ENCODE measurements around the gene EGF. TPM values are rescaled to one million over a fixed set of nuclear protein-coding genes. Genes with fewer than 3 reads are reported as not detected.
"Not testable (repeated sequence)": the region's sequence is repeated elsewhere in the genome, so short reads cannot be mapped to it uniquely, and the experiment has no call there.

Gene EGF
- total RNA-seq, 1 experiment from 2014 or later: 2.0 TPM

DNA sequence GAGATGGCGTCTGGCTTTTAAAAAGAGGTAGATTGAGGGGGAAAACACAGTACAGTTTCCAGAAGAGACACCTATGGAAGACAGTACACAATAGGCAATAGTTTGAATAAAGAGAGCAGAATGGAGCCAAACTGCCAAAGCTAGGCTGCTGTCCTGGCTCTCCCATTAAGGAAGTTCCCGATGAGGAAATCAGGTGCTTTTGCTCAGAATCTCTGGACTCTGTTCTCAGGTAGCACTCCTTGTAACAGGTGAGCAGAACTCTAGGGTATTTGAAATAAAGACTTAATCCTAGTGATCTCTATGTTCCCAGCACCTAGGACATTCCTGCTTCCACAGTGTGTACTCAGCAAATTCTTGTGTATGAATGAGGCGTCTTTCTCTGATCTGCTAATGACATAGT, 1.6 kb downstream of the EGF start:
- DNase-seq (ENCODE audit: low read depth): no peak

DNA sequence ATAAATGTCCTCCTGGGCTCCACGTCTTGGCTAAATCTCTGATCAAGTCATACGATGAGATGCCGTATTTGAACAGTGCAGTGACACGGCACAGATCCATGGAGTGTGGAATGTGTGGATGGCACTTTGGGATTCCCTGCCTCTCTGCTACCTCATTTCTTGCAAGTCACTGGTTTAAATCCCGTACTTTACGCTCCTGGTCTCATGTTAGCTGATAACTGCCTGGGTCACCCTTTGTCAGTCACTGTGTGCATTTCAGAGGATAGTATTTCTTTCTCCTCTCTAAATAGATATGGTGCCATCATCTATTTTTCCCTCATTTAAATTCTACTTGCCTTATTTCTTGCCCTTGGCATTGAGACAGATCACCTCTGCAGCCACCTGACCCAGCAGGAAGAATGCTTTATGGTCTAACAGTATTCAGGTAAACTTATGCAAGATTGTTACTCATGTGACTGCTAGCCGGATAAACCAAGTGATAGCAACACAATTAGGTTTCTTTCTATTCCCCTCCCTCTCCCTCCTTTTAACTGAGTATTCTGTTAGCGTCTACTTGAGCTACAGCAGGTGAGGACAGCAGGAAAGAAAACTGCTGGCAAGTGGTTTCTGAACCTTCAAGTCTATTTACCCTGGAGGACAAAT, 2.8 kb downstream of the EGF start:
- DNase-seq (ENCODE audit: low read depth): no peak

DNA sequence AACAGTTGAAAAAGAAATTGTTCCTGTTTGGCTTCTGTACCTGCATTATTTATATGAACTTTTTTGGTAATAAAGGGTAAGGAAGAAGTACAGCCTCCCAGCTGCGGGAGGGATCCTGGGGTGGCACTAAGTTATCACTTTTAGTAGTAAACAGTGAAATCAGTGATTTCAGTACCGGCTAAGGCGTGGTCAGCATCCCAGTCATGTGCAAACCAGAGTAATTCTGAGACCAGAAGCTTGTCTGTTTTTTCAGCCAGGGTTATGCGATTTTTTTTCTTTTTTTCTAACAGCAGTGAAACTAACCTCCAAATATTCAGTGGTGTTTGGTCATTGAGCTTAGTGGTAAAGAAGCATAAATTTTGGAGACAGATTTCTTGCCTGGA, 3.3 kb downstream of the EGF start:
- no peak for DNase-seq (ENCODE audit: low read depth)

DNA sequence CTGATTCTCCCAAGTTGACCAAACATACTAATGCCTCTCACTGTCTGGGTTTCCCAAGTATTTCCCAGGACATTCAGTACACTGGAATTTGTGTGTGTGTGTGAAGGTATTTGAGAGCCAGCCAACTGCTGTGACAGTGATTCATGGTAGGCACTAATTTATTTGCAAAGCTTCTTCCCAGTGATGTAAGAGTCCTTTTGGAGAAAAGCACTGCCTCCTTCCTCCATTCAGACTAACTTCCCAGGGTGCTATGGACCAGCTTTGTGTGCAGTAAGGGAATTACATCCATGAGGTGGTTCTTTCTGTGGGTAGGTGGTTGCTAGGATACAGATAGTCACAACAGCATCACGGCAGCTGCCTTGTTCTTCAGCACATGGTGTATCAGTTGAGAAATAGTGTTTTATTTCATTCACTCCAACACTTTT, 8.7 kb downstream of the EGF start:
- DNase-seq (ENCODE audit: low read depth): peak; percentile 93

DNA sequence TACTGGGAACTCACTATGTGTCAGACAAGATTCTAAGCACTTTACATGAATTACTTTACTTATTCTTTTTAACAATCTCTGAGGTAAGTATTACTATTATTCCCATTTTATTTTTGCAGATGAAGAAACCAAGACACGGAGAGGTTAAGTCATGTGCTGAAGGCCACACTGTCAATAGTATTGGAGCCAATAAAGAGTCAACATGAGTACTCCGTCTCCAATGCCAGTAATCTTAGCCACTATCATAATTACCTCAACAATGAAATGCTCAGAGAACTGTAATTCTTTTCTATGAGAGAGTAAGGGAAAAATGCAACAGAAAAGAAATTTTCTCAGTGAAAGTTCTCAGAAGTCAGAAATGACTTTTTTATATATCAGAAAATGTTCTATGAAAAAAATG, 12.7 kb downstream of the EGF start:
- no peak for DNase-seq (ENCODE audit: low read depth)

DNA sequence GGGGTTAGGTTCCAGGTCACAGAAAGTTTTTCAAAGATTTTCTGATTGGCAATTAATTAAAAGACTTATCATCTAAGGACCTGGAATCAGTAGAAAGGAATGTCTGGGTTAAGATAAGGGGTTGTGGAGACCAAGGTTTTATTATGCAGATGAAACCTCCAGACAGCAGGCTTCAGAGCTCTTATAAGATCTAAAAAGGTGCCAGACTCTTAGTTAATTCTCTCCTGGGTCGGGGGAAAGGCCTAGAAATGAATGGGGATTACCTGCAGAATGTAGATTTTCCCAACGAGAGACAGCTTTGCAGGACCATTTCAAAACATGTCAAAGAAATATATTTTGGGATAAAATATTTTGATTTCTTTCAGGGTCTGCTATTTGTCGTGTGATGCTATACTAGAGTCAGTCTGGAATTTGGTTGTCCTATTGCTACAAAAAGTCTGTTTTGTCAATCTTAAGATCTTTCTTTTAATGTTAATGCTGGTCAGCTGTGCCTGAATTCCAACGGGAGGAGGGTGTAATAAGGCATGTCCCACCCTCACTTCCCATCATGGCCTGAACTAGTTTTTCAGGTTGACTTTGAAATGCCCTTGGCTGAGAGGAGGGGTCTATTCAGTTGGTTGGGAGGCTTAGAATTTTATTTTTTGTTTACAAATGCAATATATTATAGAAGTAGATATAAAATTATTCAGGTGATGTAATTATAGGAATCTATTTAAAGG, 15.8 kb downstream of the EGF start:
- no peak for DNase-seq (ENCODE audit: low read depth)

DNA sequence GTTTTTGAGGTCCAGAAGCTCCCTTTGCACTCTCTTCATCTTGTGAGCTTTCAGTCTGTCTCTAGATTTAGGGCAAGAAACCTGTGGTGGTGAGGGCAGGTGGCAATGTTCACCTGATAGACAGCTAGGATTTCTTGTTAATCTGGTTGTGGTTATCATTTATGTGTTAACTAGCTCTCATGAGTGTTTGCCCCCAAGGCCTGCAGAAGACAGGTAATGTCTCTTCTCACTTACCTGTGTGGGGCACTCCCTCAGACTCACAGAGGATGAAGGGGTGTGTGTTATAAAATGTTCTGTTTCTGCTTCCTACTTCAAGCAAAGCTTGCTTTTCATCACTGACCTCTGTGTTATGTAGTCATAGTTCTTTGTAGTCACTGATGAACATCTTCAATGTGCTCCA, 17.8 kb downstream of the EGF start:
- no peak for DNase-seq (ENCODE audit: low read depth)

DNA sequence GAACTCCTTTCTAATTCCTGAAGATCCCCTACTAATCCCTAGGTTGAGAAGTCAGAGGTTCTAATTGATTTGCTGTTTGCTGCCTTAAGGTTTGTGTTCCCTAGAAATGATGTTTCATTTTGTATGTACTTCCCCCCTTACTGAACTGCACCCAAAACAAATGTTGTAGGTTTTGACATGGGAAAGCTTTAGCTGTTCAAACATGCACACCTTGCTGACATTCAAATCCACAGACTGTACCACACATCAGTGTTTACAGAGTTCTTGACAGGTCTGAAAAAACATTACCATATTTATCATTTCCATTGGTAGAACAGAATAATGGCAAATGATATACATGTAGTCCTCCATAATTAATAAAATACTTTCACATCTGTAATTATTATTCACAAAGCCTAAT, 18.2 kb downstream of the EGF start:
- no peak for DNase-seq (ENCODE audit: low read depth)

DNA sequence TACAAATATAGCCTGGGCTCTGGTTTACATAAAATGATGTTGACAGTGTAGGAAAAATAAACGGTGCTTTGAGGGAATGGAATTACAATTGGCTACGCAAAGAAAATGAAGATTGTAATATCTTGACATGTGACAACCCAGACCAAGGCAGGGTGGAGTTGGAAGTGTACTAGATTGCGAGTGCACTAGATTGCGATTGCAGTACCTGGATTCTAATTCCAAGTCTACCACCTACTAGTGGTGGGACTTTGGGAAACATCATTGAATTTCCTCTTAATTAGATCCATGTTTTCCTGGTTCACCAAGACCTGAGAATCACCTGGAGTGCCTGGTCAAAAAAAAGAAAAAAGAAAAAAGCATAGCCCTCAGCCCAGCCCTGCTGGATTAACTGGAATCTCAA, 18.6 kb downstream of the EGF start:
- no peak for DNase-seq (ENCODE audit: low read depth)

DNA sequence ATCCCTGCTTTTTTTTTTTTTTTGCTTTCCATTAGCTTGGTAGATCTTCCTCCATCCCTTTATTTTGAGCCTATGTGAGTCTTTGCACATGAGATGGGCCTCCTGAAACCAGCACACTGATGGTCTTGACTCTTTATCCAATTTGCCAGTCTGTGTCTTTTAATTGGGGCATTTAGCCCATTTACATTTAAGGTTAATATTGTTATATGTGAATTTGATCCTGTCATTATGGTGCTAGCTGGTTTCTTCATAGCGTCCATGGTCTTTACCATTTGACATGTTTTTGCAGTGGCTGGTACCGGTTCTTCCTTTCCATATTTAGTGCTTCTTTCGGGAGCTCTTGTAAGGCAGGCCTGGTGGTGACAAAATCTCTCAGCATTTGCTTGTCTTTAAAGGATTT, 24.7 kb downstream of the EGF start:
- DNase-seq (ENCODE audit: low read depth): not testable (repeated sequence)

DNA sequence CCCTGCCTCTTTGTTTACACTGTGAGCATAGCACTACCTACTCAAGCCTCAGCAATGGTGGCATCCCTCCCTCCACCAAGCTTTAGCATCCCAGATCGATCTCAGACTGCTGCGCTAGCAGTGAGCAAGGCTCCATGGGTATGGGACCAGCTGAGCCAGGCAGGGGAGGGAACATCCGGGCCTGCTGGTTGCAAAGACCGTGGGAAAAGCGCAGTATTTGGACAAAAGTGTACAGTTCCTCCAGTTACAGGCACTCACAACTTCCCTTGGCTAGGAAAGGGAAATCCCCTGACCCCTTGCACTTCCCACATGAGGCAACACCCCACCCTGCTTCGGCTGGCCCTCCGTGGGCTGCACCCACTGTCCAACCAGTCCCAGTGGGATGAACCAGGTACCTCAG, 26.5 kb downstream of the EGF start:
- DNase-seq (ENCODE audit: low read depth): no peak

DNA sequence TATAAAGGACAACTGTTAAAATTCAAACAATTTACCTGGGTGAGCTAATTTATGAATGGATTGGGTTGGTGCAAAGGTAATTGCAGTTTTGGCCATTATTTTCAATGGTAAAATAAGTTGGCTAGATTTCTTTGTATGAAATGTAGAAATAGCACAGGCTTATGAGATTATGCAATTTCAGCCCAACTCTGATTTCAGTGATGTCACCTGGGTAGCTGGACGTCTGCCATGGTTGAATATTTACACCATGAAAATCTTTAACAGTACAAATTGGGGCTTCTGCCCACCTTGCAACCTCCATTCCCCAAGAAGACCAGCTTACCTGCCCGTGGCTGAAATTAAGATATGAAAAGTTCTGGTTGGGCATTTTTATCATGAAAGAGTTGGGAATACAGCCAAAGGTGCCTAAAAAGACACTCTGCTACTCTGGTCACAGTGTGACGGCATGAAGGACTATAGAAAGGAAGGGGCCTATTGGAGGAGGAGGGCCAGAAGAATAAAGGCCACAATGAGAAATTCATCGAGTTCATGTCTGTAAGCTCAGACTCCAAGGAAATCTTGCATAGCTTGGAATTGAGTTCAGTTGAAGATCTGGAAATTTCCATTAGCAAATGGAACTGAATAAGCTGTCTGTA, 29.7 kb downstream of the EGF start:
- DNase-seq (ENCODE audit: low read depth): no peak

DNA sequence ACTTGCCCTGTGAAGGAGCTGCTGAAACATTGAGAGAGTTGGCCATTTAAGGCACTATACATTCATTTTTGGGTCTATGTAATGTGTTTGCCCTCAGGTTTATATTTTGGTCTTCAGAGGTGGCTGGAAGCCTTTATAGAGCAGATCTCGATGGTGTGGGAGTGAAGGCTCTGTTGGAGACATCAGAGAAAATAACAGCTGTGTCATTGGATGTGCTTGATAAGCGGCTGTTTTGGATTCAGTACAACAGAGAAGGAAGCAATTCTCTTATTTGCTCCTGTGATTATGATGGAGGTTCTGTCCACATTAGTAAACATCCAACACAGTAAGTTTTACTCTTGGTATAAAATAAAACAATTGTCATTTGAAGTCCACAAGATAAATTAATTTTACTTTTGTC, 31.1 kb downstream of the EGF start:
- no peak for DNase-seq (ENCODE audit: low read depth)

DNA sequence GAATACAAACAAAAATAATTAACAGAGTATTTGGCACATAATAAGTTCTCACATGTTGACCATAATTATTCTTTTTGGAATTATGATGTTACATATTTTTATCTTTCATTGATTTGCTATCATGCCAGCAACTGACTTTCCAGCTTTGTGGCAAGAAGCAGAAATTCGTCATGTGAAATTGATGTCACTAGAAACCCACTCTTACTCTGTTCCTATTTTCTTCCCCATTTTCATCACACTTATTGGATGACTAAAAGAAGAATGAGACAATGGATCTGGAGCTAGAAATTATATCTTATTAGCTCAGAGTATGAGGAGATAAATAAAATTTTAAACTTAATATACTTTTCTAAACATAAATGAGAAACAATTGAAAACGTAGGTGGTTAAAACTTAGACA, 31.9 kb downstream of the EGF start:
- DNase-seq (ENCODE audit: low read depth): no peak

DNA sequence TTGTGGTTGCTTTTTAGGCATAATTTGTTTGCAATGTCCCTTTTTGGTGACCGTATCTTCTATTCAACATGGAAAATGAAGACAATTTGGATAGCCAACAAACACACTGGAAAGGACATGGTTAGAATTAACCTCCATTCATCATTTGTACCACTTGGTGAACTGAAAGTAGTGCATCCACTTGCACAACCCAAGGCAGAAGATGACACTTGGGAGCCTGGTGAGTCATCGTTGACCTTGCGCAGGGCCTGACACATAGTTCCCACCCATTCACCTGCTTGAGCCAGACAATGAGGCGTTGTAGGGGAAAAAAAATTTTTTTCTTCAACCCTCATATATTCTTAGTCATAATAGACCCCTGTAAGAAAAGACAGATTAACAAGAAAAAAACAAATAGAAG, 32.4 kb downstream of the EGF start:
- DNase-seq (ENCODE audit: low read depth): peak; percentile 85

DNA sequence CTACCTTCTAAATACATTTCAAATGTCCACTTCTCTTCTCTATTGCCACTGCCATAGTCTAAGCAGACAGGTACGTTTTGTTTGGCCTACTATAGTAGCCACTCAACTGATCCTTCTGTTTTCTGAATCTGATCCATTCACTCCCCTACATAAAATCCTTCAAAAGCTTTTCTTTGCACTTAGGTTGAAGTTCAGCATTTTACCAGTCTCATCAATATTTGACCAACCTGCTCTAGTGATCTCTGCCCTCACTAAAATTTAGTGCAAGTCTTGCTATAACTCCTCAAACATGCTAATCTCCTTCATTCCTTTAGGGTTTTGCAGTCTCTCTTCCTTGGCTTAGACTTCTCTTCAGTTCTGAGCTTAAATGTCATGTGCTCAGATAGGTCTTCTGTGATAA, 33.4 kb downstream of the EGF start:
- DNase-seq (ENCODE audit: low read depth): no peak

DNA sequence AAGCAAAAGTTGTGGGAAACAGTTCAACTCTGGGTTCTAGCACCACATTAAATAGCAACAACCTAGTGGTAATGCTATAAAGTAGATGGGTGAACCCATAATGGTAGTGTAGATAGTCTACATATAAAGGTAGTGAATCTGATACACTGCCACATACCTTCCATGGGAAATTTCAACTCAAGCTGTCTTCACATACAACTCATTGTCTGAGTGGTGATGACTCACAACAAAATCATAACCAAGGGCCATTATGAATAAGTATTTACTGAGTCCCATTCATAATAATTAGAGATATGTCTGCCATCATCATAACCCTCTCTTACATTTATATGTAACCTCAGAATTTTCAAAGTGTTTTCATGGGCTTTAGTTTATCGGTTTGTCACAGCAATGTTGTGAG, 34.8 kb downstream of the EGF start:
- peak; percentile 76 for DNase-seq (ENCODE audit: low read depth)

DNA sequence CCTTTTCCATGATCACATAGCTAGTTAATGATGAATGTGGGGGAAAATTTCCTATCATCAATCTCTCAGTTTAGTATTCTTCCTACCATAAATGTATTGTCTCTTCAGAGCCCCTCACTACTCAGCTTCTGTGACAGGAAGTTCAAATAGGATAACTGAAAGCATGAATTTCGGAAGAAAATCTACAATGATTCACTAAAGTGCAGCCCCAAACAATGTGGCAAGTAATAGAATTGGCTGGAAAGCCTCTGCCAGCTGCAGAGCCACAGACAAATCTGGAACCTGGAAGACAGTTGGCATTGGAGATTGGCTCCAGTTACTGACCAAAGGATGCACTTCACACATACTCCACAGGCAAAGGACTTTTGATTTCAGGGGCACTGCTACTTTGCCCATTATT, 35.2 kb downstream of the EGF start:
- peak; percentile 55 for DNase-seq (ENCODE audit: low read depth)

DNA sequence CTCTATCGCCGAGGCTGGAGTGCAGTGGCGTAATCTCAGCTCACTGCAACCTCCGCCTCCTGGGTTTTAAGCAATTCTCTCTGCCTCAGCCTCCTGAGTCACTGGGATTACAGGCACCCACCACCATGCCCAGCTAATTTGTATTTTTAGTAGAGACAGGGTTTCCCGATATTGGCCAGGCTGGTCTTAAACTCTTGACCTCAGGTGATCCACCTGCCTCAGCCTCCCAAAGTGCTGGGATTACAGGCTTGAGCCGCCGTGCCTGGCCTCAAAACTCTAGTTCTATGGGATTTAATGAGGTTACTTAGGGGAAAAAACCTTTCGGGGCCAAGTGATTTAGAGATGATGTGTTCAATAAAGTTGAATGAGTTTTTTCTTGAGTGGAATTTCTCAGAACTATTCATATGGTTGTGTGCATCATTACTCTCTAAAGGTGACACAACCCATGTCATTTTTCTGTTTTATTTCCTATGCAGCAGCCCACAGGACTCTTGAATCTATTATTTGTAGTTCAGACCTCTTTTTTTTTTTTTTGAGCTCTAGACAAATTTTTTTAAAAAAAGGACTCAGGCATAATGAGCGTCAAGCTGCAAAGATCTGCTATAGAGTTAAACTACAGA, 36.5 kb downstream of the EGF start:
- not testable (repeated sequence) for DNase-seq (ENCODE audit: low read depth)

DNA sequence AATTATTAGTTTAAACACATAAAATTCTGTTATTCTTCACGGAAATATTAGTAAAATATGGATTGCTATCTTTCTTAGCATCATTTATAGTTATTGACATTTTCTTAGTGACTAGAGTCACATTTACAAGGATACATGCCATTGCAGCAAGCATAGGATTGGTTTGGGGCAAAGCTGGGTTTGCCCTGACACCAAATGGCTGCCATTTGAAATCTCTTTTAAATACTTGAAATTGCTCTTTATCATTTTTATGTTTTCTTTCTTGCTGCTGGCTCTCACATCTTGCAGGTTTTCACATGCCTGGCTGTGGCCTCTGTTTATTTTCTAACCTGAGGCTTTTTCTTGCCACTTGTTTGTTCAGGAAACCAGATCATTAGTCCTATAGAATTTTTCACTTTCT, 39.9 kb downstream of the EGF start:
- DNase-seq (ENCODE audit: low read depth): no peak

DNA sequence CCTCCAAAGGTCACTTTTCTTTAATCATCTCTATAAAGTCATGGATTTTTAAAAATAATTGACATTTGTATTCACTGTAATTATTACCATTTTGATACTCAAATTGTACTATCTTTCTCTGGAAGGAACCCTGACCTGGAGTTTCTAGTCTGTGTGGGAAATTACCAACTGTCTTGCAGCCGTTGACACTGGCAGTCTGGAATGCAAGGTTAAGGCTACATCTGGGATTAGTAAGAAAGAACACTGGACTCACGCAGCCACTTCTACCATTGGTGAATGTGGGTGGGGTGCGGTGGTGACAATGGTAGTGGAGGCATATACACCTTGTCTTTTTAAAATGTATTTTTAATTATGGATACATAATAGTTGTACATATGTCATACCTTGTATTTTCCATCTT, 40.9 kb downstream of the EGF start:
- no peak for DNase-seq (ENCODE audit: low read depth)

DNA sequence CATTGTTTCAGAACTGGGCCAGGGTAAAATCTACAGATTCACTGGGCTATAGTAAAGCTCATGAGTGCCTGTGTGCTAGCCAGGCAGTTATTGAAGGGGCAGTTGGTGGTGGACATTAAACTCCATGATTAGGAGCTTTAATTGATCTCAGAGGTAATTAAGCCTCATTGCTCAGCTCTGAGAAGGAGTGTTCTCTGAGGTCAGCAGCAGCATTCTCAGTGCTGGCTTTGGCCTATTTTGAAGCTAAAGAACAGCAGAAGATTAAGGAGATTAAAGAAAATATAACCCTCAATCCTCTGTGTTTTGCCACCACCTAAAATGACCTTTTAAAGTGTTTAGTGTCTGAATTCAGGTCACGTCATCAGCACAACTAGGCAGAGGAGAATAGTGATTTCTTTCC, 42.5 kb downstream of the EGF start:
- DNase-seq (ENCODE audit: low read depth): no peak

DNA sequence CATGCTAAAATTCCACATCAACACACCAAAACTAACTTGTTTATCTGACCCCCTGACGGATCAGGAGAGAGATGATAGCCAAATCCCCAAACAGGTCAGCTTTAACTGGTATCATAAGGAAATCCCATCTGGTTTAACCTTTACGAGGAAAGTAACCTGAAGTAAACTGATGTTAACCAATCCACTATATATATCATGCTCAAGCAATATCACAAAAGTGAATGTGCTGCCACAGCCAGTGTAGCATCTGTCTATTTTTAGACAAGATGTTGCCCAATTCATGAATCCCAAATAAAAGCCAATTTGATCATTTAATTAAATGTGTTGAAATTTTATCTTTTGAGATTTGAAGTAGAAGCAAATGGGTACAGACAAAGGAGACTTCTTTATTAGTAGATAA, 44.5 kb downstream of the EGF start:
- no peak for DNase-seq (ENCODE audit: low read depth)

Measured in HT1080 (cell line).